ENCODE results near the gene MYOCOS. TPM values are rescaled to one million over a fixed set of nuclear protein-coding genes. Genes with fewer than 3 reads are reported as not detected.
"Not testable (repeated sequence)": the region's sequence is repeated elsewhere in the genome, so short reads cannot be mapped to it uniquely, and the experiment has no call there.

MYOCOS gene
- total RNA-seq, 1 experiment from 2014 or later = not detected

GRCh38 chr1:171610385-171610784 is 11.7 kb upstream of the MYOCOS start:
- no peaks in the 10 kb centered on the region for H3K79me2 ChIP-seq (ENCODE audit: low read length)
- no peak overlapping the region for H3K27ac ChIP-seq (ENCODE audit: low read length)
- no TSS peak for BruUV-seq (replicated peaks)
- no peaks in the 10 kb centered on the region for H3K4me1 ChIP-seq (ENCODE audit: insufficient read depth, low read length)
- no peaks in the 10 kb centered on the region for H3K36me3 ChIP-seq (ENCODE audit: low read depth, low read length)
- H3K9ac ChIP-seq (ENCODE audit: low read length) = no peak overlapping the region
- DNase-seq (no peak), ATAC-seq (no peak)
- TF ChIP-seq EZH2phosphoT487 (IDR thresholded peaks at IDR 0.05; ENCODE audit: borderline replicate concordance, low read length) (no peak), EZH2 (IDR thresholded peaks at IDR 0.05; ENCODE audit: low read length, unreplicated experiment) (no peak), CTCF (conservative IDR thresholded peaks at IDR 0.05; ENCODE audit: low read depth, low read length) (no peak)
- ChIA-PET POLR2A (ENCODE audit: unreplicated experiment) (no interaction called here), CTCF (no interaction called here)
- H3K4me2 ChIP-seq (ENCODE audit: low read length) = no peak overlapping the region
- no peaks in the 10 kb centered on the region for H4K20me1 ChIP-seq (ENCODE audit: low read length)
- H2AFZ ChIP-seq (ENCODE audit: low read length) = no peak overlapping the region
- intact Hi-C loops (cut with micrococcal nuclease) = no loop called here
- H3K9me3 ChIP-seq (ENCODE audit: low read length) = no peaks in the 10 kb centered on the region
- no peaks in the 10 kb centered on the region for H3F3A ChIP-seq (ENCODE audit: low read length, unreplicated experiment)
- H3K27me3 ChIP-seq (ENCODE audit: low read length) = no peaks in the 10 kb centered on the region
- no peak overlapping the region for H3K4me3 ChIP-seq (ENCODE audit: low read length)
- no peaks in the 10 kb centered on the region for H3K9me2 ChIP-seq (replicated peaks; ENCODE audit: low read length)

GRCh38 chr1:171611306-171611705 is 10.7 kb upstream of the MYOCOS start:
- Histone ChIP-seq H3K27me3 (ENCODE audit: low read length) (no peaks in the 10 kb centered on the region), H3K27ac (ENCODE audit: low read length) (no peak overlapping the region), H3K36me3 (ENCODE audit: low read depth, low read length) (no peaks in the 10 kb centered on the region), H3K79me2 (ENCODE audit: low read length) (no peaks in the 10 kb centered on the region), H3K4me3 (ENCODE audit: low read length) (no peak overlapping the region), H3K9me2 (replicated peaks; ENCODE audit: low read length) (no peaks in the 10 kb centered on the region), H4K20me1 (ENCODE audit: low read length) (no peaks in the 10 kb centered on the region), H3K9ac (ENCODE audit: low read length) (no peak overlapping the region), H3K4me2 (ENCODE audit: low read length) (no peak overlapping the region), H3K9me3 (ENCODE audit: low read length) (no peaks in the 10 kb centered on the region), H3K4me1 (ENCODE audit: insufficient read depth, low read length) (no peaks in the 10 kb centered on the region), H2AFZ (ENCODE audit: low read length) (no peak overlapping the region), H3F3A (ENCODE audit: low read length, unreplicated experiment) (no peaks in the 10 kb centered on the region)
- POLR2A ChIA-PET (ENCODE audit: unreplicated experiment) = no interaction called here
- no TSS peak for BruUV-seq (replicated peaks)
- DNase-seq (no peak), ATAC-seq (no peak; the same call in none of the 2 replicates)
- TF ChIP-seq CTCF (conservative IDR thresholded peaks at IDR 0.05; ENCODE audit: low read depth, low read length) (no peak), EZH2 (IDR thresholded peaks at IDR 0.05; ENCODE audit: low read length, unreplicated experiment) (no peak), EZH2phosphoT487 (IDR thresholded peaks at IDR 0.05; ENCODE audit: borderline replicate concordance, low read length) (no peak)
- intact Hi-C loops (cut with micrococcal nuclease) = no loop called here
- CTCF ChIA-PET = no interaction called here

- intact Hi-C loops (cut with micrococcal nuclease) = no loop called here
- Histone ChIP-seq H3K9me2 (replicated peaks; ENCODE audit: low read length) (no peaks in the 10 kb centered on the region), H2AFZ (ENCODE audit: low read length) (no peak overlapping the region), H3K36me3 (ENCODE audit: low read depth, low read length) (no peaks in the 10 kb centered on the region), H3K27me3 (ENCODE audit: low read length) (peaks cover 9% of the 10 kb centered on the region; the same call in 1 of the 2 replicates), H3K27ac (ENCODE audit: low read length) (no peak overlapping the region), H3K9me3 (ENCODE audit: low read length) (no peaks in the 10 kb centered on the region), H3K9ac (ENCODE audit: low read length) (no peak overlapping the region), H3K4me3 (ENCODE audit: low read length) (no peak overlapping the region), H3F3A (ENCODE audit: low read length, unreplicated experiment) (no peaks in the 10 kb centered on the region), H3K79me2 (ENCODE audit: low read length) (no peaks in the 10 kb centered on the region), H3K4me1 (ENCODE audit: insufficient read depth, low read length) (no peaks in the 10 kb centered on the region), H3K4me2 (ENCODE audit: low read length) (no peak overlapping the region), H4K20me1 (ENCODE audit: low read length) (no peaks in the 10 kb centered on the region)
- TF ChIP-seq CTCF (conservative IDR thresholded peaks at IDR 0.05; ENCODE audit: low read depth, low read length) (no peak), EZH2 (IDR thresholded peaks at IDR 0.05; ENCODE audit: low read length, unreplicated experiment) (no peak), EZH2phosphoT487 (IDR thresholded peaks at IDR 0.05; ENCODE audit: borderline replicate concordance, low read length) (no peak)
- ATAC-seq (no peak), DNase-seq (no peak)
- ChIA-PET POLR2A (ENCODE audit: unreplicated experiment) (no interaction called here), CTCF (no interaction called here)
- BruUV-seq (replicated peaks) = no TSS peak
Measured at GRCh38 chr1:171613282-171613681, 8.8 kb upstream of the MYOCOS start.

- H3K36me3 ChIP-seq (ENCODE audit: low read depth, low read length); H3K9me2 ChIP-seq (replicated peaks; ENCODE audit: low read length); H3K4me1 ChIP-seq (ENCODE audit: insufficient read depth, low read length); H3F3A ChIP-seq (ENCODE audit: low read length, unreplicated experiment); H3K9me3 ChIP-seq (ENCODE audit: low read length); H3K27ac ChIP-seq (ENCODE audit: low read length); POLR2A ChIA-PET (ENCODE audit: unreplicated experiment); H4K20me1 ChIP-seq (ENCODE audit: low read length); H3K79me2 ChIP-seq (ENCODE audit: low read length); CTCF ChIA-PET; BruUV-seq (replicated peaks); H2AFZ ChIP-seq (ENCODE audit: low read length); ATAC-seq; DNase-seq; H3K9ac ChIP-seq (ENCODE audit: low read length); H3K4me3 ChIP-seq (ENCODE audit: low read length); H3K4me2 ChIP-seq (ENCODE audit: low read length); intact Hi-C loops (cut with micrococcal nuclease): not testable (repeated sequence)
- peaks cover 21% of the 10 kb centered on the region for H3K27me3 ChIP-seq (ENCODE audit: low read length)
Measured at GRCh38 chr1:171615122-171615906, 6.7 kb upstream of the MYOCOS start.
